H54 (cell line): ENCODE measurements around the gene KCTD19.

Source experiments
- DNase-seq: peaks from one replicate; pipeline ENCODE4 v3.0.0; 2011; ENCODE audit warnings: low spot score, mixed read lengths; ENCODE audit not compliant: insufficient read length
- FAIRE-seq: peaks from 3 replicates; lab custom pipeline; 2011; peaks lifted over from hg19 to GRCh38; lab: Jason Lieb, UNC
- POLR2A ChIP-seq: IDR thresholded peaks from 2 replicates; pipeline ENCODE4 v1.6.1; 2011; ENCODE audit warnings: low read depth, mild to moderate bottlenecking, low read length

The KCTD19 gene

DNA sequence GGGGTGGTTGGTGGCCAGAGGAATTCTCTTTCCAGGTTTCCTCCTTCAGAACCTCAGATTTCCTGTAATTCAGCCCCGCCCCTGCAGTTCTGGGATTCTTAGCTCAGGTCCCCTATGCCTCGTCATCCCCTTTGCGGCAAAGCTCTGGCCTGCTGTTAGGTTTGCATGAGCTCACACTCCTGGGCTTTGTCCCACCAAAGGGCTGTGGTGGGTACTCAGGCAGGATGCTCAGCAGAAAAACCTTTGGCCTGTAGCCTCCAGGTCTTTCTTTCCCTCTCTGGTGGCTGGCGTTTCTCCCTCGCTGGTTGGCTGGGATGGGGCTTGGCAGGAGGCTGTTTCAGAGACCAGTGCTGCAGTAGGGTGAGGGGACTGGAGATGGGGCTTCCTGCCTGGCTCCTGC is 56.8 kb downstream of the KCTD19 start:
- DNase-seq (no peak), FAIRE-seq (no peak)
- no peak for TF ChIP-seq POLR2A

DNA sequence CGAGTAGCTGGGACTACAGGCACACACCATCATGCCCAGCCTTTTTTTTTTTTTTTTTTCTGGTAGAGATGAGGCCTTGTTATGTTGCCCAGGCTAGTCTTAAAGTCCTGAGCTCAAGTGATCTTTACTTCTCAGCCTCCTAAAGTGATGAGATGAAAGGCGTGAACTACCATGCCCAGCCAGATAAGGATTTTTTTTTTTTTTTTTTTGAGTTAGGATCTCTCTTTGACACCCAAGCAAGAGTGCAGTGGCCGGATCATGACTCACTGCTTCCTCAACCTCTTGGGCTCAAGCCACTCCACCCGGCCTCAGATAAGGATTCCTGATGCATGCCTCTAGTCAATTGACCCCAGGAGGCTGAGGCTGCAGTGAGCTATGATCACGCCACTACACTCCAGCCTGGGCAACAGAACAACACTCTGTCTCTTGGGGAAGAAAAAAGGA is 58.4 kb downstream of the KCTD19 start:
- DNase-seq (no peak), FAIRE-seq (peak; percentile 65)
- no peak for TF ChIP-seq POLR2A

DNA sequence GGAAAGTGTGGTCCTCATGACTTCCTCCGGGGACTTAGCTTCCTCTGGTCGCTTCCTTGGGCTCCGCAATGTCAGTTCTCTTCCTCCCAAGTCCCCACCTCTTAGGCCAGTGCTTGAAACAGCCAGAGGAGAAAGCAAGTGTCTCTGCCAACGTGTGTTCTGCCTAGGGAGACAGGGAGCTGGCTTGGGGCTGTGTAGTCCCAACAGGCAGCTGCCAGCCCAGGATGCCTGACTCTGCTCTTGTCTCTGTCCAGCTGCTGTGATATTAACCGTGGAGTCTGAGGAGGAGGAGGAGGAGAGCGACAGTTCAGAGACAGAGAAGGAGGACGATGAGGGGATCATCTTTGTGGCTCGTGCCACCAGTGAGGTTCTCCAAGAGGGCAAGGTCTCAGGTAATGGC is 60.7 kb downstream of the KCTD19 start:
- TF ChIP-seq POLR2A = no peak
- FAIRE-seq (no peak), DNase-seq (no peak)

DNA sequence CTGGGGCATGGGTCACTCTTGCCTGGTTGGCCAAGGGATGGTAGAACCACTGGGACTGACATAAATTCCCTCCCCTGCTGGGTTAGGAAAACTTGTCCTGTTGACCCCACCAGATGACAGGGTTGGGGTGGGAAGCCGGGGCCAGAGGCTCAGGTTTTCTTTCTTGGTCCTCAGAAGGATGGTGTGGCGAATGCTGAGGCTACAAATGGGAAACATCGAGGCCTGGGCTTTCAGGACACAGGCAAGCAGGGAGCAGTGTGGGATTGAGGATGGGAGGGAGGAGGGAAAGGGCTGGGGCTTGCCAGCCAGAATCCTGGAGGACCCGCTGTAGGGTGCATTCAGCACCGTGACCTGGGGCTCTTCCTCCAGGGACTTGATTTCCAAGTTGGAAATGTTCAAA is 61.7 kb downstream of the KCTD19 start:
- no peak for TF ChIP-seq POLR2A
- no peak for DNase-seq
- FAIRE-seq = no peak

DNA sequence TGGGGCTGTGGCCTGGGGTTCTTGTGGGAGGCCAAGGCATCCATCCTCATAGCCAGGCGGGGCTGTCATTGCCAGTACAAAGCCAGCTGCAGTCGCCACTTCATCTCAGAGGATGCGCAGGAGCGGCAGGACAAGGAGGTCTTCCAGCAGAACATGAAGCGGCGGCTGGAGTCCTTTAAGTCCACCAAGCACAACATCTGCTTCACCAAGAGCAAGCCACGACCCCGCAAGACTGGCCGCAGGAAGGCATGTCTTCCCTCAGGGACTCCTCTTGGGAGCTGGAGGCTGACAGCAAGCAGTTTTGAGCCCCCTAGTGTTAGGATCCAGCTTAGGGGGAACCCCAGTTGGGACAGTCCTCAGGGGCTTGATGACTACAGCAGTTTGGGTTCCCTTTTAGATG is 62.3 kb downstream of the KCTD19 start:
- no peak for TF ChIP-seq POLR2A
- DNase-seq (no peak), FAIRE-seq (no peak)

DNA sequence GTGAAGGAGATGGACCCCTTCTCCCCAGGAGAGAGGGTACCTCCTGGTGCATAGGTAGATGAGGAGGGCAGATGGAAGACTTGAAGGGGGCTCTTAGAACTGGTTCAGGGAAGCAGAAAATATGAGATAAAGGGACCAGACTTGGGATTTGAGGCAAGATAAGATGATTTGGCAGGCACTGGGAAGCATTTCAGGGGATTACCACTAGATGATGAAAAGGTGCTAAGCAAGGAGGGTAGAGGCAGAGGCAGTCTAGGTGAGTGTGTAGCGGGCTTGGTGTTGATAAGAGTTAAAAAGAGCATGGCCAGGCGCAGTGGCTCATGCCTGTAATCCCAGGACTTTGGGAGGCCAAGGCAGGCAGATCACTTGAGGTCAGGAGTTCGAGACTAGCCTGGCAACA is 63.3 kb downstream of the KCTD19 start:
- no peak for DNase-seq
- no peak for FAIRE-seq
- no peak for TF ChIP-seq POLR2A

DNA sequence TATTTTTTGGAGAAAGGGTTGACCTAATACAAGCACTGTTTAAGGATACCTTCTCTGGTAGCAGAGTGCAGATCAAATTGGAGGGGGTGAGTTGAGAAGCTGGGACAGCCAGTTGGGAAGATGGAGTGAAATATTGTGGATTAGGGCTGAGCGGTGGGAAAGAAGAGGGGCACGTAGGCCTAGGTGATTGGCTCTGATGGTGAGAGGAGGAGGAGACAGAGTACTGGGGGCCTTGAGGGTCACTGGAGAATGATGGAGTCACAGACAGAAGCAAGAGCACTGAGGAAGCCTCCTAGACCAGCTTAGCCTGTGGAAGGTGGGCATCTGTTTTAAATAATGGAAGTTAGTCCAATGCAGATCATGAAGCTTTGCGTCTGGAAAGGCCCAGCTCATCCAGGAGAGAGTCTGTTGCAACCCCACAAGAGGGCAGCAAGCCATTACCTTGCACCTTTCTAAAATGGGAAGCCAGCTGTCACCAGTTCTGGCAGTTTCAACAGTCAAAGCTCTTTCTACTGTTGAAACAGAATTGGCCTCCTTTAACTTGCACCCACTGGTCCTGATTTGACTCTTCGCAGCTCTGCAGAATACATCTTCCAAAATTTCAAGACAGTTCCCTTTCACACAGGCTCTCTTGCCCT is 66.0 kb downstream of the KCTD19 start:
- no peak for TF ChIP-seq POLR2A
- DNase-seq (no peak), FAIRE-seq (peak; percentile 88)

DNA sequence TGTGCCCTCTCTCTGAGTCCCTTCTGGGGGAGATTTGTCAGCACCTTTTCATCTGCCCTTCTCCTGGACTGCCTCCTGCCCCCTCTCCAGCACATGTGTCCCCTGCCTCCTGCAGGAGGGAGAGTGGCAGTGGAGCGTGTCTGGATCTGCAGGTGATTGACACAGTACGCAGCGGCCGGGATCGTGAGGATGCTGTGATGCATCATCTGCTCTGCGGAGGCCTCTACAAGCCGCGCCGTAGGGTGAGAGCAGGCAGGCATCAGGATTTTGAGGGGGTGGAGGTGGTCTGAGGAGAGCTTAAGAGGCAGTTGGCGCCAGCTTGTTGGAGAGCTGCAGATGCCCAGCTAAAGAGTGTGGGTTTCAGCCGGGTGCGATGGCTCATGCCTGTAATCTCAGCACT is 66.8 kb downstream of the KCTD19 start:
- FAIRE-seq = no peak
- no peak for DNase-seq
- no peak for TF ChIP-seq POLR2A

DNA sequence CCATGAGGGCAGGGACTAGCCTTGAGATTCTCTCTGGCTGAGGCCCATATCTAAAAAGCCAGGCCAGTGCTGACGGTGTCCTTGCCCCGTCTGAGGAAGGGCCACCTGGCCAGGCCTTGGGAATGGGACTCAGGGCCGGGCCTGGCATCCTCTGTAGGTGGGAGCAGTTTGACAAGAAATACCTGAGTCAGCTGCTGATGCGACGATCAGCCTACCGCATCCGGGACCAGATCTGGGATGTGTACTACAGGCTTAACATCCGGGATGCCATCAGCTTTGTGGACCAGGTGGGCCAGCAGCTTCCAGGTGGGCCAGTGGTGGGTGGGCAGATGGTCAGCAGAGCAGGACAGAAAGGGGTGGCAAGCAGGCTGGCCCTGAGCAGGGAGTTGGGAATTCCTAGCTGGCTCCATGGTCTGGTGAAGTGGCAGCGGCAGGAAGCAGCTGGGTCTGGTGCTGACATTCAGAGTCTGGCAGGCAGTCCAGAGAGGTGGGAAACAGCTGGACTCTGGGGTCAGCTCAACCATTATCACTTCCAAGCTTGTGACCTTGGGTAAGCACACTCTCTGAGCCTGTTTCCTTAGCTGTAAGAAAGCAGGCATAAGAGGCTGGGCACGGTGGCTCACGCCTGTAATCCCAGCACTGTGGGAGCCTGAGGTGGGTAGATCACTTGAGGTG is 68.2 kb downstream of the KCTD19 start:
- FAIRE-seq (no peak), DNase-seq (no peak)
- TF ChIP-seq POLR2A = no peak

DNA sequence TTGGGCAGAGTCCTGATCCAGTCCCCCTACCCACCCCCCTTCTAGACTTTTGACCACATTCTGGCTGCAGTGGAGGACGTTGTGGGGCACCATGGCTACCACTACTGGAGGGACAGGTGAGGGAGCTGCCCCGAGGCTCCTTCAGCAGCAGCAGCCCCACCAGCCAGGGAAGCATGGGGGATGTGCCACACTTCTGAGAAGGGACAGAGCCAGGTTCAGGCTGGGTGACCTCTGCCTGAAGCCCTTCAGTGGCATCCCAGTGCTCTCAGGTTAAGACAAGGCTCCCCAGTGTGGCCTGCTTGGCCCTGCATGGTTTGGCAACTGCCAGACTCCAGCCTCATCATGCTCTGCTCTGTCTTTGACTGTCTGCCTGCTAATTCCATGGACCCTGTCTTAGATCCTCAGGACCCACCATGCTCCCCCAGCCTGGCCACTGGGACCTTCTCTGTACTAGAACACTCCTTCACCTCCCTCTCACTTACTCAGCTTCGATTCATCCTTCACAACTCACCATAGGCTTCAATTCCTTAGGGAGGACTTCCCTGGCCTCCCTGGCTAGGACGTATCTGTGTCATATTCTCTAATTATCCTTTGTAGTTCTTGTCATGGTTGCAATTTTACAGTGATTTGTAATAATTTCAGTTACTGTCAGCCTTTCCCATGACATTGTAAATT is 68.9 kb downstream of the KCTD19 start:
- FAIRE-seq = no peak
- no peak for DNase-seq
- TF ChIP-seq POLR2A = no peak

DNA sequence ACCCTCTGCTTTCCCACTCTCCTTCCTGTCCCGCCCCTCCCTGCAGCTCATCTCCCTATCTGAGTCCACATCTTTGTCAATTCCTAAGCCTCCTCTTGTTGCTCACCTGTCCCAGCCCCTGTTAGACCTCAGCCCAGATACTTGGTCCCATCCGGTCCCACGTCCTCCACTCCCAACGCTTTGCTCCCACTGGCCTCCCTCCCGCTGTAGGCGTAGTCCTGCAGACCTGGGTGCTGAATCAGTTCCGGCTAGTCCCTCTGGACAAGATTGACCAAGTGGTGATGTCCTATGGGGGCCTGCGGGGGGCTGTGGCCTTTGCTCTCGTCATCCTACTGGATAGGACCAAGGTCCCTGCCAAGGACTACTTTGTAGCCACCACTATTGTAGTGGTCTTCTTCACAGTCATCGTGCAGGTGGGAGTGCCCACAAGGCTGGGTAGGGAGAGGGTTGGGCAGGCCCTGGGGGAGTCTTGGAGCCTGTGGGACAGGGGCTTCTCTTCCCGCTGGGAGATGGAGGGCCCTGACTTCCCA is 69.8 kb downstream of the KCTD19 start:
- no peak for FAIRE-seq
- no peak for TF ChIP-seq POLR2A
- no peak for DNase-seq

DNA sequence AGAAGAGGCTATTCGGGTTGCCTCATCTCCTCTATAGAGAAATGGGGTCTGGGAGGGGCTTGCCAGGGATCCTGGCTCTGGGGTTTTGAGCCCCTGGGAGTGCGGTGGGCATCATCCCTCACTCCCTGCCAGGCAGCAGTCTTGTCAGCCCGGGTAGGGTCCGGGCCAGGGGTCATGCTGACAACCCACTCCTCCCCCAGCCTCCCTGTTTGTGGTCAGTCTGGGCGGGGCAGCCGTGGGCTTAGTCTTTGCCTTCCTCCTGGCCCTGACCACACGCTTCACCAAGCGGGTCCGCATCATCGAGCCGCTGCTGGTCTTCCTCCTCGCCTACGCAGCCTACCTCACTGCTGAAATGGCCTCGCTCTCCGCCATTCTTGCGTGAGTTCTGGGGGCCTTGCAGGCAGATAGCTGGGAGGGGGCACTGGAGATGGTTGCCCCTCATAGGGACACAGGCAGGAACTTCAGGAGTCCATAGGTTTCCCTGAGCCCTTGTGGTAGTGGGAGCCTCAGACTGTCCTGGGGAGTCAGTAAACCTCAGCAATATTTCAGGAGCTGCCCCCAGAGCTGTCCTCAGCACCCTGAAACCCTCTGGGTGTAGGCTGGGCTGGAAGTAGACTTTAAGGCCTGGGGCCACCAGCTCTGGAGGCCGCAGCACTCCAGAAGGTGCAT is 70.9 kb downstream of the KCTD19 start:
- FAIRE-seq = no peak
- TF ChIP-seq POLR2A = no peak
- DNase-seq = no peak

DNA sequence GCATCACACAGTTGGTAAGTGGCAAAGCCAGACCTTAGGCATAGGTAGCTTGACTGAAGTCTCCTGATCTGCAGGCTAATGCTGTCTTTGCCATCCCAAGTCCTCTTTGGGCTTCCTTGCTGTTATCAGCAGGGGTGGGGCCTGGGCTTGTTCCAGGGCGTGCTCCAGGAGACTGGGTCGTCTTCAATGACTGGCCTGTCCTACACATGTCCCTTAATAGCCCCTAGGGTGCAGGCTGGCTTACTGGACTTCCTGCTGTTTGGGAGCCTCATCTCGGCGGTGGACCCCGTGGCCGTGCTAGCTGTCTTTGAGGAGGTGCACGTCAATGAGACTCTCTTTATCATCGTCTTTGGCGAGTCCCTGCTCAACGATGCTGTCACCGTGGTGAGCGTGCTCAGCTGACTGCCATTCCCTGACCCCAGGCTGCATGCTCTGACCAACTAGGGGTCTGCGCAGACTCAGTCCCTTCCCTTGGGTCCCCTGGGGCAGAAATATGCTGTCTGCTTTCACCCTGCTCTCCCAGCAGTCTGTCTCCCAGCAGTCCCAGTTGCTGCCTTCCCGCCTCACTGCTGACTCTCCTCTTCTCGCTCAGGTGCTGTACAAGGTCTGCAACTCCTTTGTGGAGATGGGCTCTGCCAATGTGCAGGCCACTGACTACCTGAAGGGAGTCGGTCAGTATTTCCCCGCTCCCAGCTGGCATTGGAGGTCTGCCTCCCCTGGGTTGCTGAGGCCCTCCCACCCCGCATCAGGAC is 71.6 kb downstream of the KCTD19 start:
- DNase-seq = no peak
- TF ChIP-seq POLR2A = no peak
- no peak for FAIRE-seq
